IPS-15b (cell line): ENCODE data around the gene EPAS1.

Source experiments
- H3K27me3 ChIP-seq: one replicate; pipeline ENCODE4 v1.6.1; 2013; ENCODE audit warnings: low read length; ENCODE audit not compliant: control insufficient read depth, insufficient read depth
- H3K36me3 ChIP-seq: one replicate; pipeline ENCODE4 v1.6.1; 2013; ENCODE audit warnings: low read length; ENCODE audit not compliant: control insufficient read depth, insufficient read depth
- H3K4me1 ChIP-seq: one replicate; pipeline ENCODE4 v1.6.1; 2013; ENCODE audit warnings: mild to moderate bottlenecking, low read length; ENCODE audit not compliant: control insufficient read depth, insufficient read depth
- H3K4me3 ChIP-seq: one replicate; pipeline ENCODE4 v1.5.1; 2013; ENCODE audit warnings: low read depth, low read length
- H3K9ac ChIP-seq: one replicate; pipeline ENCODE4 v1.6.1; 2013; ENCODE audit warnings: low read depth, mild to moderate bottlenecking, low read length
- H3K9me3 ChIP-seq: one replicate; pipeline ENCODE4 v1.6.1; 2013; ENCODE audit warnings: mild to moderate bottlenecking, low read length; ENCODE audit not compliant: control insufficient read depth, insufficient read depth

EPAS1 gene

GRCh38 chr2:46317094-46317486 is 19.9 kb downstream of the EPAS1 start:
- no peaks in the 10 kb centered on the region for H3K27me3 ChIP-seq
- H3K9ac ChIP-seq, result no peak overlapping the region
- H3K4me3 ChIP-seq, result no peak overlapping the region
- H3K4me1 ChIP-seq, result peaks cover 12% of the 10 kb centered on the region
- no peaks in the 10 kb centered on the region for H3K9me3 ChIP-seq
- no peaks in the 10 kb centered on the region for H3K36me3 ChIP-seq

- Histone ChIP-seq H3K4me1 (peaks cover 12% of the 10 kb centered on the region), H3K4me3 (no peak overlapping the region), H3K9ac (no peak overlapping the region), H3K27me3 (no peaks in the 10 kb centered on the region), H3K36me3 (no peaks in the 10 kb centered on the region), H3K9me3 (no peaks in the 10 kb centered on the region)
Observed at GRCh38 chr2:46318579-46319460, 21.6 kb downstream of the EPAS1 start.

- Histone ChIP-seq H3K9ac (no peak overlapping the region), H3K4me1 (peaks cover 12% of the 10 kb centered on the region), H3K4me3 (no peak overlapping the region), H3K36me3 (no peaks in the 10 kb centered on the region), H3K27me3 (no peaks in the 10 kb centered on the region), H3K9me3 (no peaks in the 10 kb centered on the region)
Observed at GRCh38 chr2:46319711-46320110, 22.5 kb downstream of the EPAS1 start.

GRCh38 chr2:46320141-46320567 is 22.9 kb downstream of the EPAS1 start:
- Histone ChIP-seq H3K4me3 (no peak overlapping the region), H3K27me3 (no peaks in the 10 kb centered on the region), H3K9me3 (no peaks in the 10 kb centered on the region), H3K4me1 (peaks cover 12% of the 10 kb centered on the region), H3K36me3 (no peaks in the 10 kb centered on the region), H3K9ac (no peak overlapping the region)

GRCh38 chr2:46323730-46324129 is 26.5 kb downstream of the EPAS1 start:
- Histone ChIP-seq H3K27me3 (no peaks in the 10 kb centered on the region), H3K36me3 (no peaks in the 10 kb centered on the region), H3K9me3 (no peaks in the 10 kb centered on the region), H3K4me1 (peaks cover 12% of the 10 kb centered on the region), H3K9ac (no peak overlapping the region), H3K4me3 (no peak overlapping the region)

GRCh38 chr2:46325182-46325928 is 28.1 kb downstream of the EPAS1 start:
- Histone ChIP-seq H3K4me3 (no peak overlapping the region), H3K9ac (no peak overlapping the region), H3K36me3 (no peaks in the 10 kb centered on the region), H3K4me1 (peaks cover 9% of the 10 kb centered on the region), H3K9me3 (no peaks in the 10 kb centered on the region), H3K27me3 (no peaks in the 10 kb centered on the region)

DNA sequence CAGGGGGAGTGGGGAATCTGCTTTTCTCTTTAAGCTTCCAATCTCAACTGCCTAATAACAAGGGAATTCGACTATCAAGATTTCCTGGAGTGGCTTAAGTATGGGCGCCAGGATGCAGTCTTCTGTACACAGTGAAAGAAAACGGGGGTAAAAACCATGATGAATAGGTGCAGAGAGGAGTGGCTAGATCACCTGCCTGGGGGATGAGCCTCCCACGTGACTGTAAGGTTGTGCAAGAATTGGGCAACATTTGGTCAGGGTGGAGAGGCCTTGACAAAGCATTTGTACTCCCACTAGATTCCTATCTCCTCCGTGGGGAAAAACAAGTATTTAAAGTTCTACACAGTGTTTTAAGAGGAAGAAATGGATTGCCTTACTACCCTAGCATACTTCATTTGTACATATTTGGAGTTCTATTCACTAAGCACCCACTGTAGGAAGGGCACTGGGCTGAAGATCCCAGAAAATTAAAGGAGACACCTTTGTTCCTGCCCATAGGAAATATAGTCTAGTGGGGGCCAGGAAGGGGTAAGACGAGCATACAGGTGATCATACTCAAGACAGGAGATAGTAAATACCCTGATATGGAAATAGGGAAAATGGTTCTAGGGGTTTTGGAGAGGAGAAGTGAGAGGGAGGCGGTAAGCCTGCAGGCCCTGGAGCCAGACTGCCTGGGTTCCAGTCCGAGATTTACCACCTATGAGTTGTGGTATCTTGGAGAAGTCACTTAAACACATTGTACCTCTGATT is 29.2 kb downstream of the EPAS1 start:
- H3K36me3 ChIP-seq, result no peaks in the 10 kb centered on the region
- H3K4me3 ChIP-seq, result no peak overlapping the region
- H3K9me3 ChIP-seq, result no peaks in the 10 kb centered on the region
- H3K27me3 ChIP-seq, result no peaks in the 10 kb centered on the region
- no peak overlapping the region for H3K9ac ChIP-seq
- peaks cover 2% of the 10 kb centered on the region for H3K4me1 ChIP-seq

DNA sequence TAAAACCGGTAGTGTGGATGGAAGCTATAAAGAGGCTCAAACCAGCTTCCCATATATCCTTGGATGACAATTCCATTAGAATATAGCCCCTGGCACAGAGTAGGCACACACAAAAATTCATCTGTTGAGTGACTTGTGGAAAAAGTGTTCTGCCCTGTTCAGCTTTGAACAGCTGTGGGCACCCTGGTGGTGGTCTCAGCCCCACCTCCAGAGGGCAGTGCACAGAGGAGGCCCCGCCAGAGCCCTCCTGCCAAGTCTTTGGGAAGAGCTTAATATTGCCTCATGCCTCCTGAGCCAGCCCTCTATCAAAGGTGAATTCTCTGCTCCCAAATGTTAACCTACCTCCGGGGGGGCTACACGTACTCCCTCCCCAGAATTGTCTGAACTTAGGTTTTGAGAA is 30.4 kb downstream of the EPAS1 start:
- Histone ChIP-seq H3K9me3 (no peaks in the 10 kb centered on the region), H3K27me3 (no peaks in the 10 kb centered on the region), H3K36me3 (no peaks in the 10 kb centered on the region), H3K9ac (no peak overlapping the region), H3K4me3 (no peak overlapping the region), H3K4me1 (peaks cover 2% of the 10 kb centered on the region)

GRCh38 chr2:46328291-46328690 is 31.1 kb downstream of the EPAS1 start:
- H3K9ac ChIP-seq, result no peak overlapping the region
- H3K9me3 ChIP-seq, result no peaks in the 10 kb centered on the region
- no peaks in the 10 kb centered on the region for H3K36me3 ChIP-seq
- no peaks in the 10 kb centered on the region for H3K27me3 ChIP-seq
- H3K4me1 ChIP-seq, result peaks cover 2% of the 10 kb centered on the region
- no peak overlapping the region for H3K4me3 ChIP-seq

GRCh38 chr2:46328829-46329228 is 31.6 kb downstream of the EPAS1 start:
- Histone ChIP-seq H3K4me3 (no peak overlapping the region), H3K27me3 (no peaks in the 10 kb centered on the region), H3K4me1 (peaks cover 2% of the 10 kb centered on the region), H3K9me3 (no peaks in the 10 kb centered on the region), H3K9ac (no peak overlapping the region), H3K36me3 (no peaks in the 10 kb centered on the region)

GRCh38 chr2:46329340-46329739 is 32.1 kb downstream of the EPAS1 start:
- Histone ChIP-seq H3K9ac (no peak overlapping the region), H3K36me3 (no peaks in the 10 kb centered on the region), H3K4me1 (peaks cover 2% of the 10 kb centered on the region), H3K27me3 (no peaks in the 10 kb centered on the region), H3K9me3 (no peaks in the 10 kb centered on the region), H3K4me3 (no peak overlapping the region)
